ENCODE results near the gene PNLIPRP1.

GRCh38 chr10:116545122-116545521 lies 45.6 kb upstream of the PNLIPRP1 start:
- TF ChIP-seq, protein P1, sequence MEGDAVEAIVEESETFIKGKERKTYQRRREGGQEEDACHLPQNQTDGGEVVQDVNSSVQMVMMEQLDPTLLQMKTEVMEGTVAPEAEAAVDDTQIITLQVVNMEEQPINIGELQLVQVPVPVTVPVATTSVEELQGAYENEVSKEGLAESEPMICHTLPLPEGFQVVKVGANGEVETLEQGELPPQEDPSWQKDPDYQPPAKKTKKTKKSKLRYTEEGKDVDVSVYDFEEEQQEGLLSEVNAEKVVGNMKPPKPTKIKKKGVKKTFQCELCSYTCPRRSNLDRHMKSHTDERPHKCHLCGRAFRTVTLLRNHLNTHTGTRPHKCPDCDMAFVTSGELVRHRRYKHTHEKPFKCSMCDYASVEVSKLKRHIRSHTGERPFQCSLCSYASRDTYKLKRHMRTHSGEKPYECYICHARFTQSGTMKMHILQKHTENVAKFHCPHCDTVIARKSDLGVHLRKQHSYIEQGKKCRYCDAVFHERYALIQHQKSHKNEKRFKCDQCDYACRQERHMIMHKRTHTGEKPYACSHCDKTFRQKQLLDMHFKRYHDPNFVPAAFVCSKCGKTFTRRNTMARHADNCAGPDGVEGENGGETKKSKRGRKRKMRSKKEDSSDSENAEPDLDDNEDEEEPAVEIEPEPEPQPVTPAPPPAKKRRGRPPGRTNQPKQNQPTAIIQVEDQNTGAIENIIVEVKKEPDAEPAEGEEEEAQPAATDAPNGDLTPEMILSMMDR (conservative IDR thresholded peaks at IDR 0.05 in 1 of 2, IDR thresholded peaks at IDR 0.05 in 1 of 2; ENCODE audit: low read depth in 1 of 2, low read length in 2 of 2) = no peak
- TF ChIP-seq EZH2 (IDR thresholded peaks at IDR 0.05; ENCODE audit: low read length, missing control alignments) = no peak
